ENCODE results near the gene PODN. TPM values are rescaled to one million over a fixed set of nuclear protein-coding genes. Genes with fewer than 3 reads are reported as not detected.

Gene PODN
- total and polyA plus RNA-seq, 9 donors = 72.8 to 254 (median 154) TPM

DNA sequence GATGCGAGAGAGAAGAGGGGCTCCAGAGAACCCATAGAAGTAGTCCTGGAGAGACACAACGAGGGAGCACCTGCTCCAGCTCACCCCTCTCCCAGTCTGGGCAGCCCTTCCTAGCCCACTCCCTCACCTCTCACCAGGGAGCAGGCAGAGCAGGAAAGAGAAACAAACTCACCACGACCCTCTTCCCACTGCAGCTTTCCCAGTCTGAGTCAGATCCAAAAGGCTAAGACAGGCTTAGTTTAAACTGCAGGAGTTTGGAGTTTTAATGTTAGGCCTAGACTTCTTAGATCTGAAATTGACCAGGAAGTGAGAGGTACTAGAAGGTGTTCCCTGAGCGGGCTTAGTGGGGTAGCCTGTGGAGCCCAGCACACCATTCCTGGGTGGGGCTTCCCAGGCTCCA lies 50.8 kb downstream of the PODN start:
- intact Hi-C loops (cut with DNase I) = no loop called here
- Histone ChIP-seq H3K4me3 (no peak overlapping the region), H3K9me3 (no peaks in the 10 kb centered on the region), H3K27me3 (no peaks in the 10 kb centered on the region), H3K36me3 (no peaks in the 10 kb centered on the region), H3K27ac (no peak overlapping the region), H3K4me1 (ENCODE audit: insufficient read depth) (peaks cover 12% of the 10 kb centered on the region)
- WGBS, 3 donors = 67 to 77% (median 75%) methylated on average over 4 of the region's 4 CpGs
- DNase-seq = no peak
- TF ChIP-seq POLR2A (IDR thresholded peaks at IDR 0.05) = no peak
- no peak for TF ChIP-seq CTCF (IDR thresholded peaks at IDR 0.05)
- no peak for TF ChIP-seq EP300 (IDR thresholded peaks at IDR 0.05)

GRCh38 chr1:53114090-53114489 lies 52.1 kb downstream of the PODN start:
- intact Hi-C loops (cut with DNase I) = no loop called here
- no peak for TF ChIP-seq CTCF (IDR thresholded peaks at IDR 0.05)
- TF ChIP-seq POLR2A (IDR thresholded peaks at IDR 0.05) = no peak
- no peak for TF ChIP-seq EP300 (IDR thresholded peaks at IDR 0.05)

GRCh38 chr1:53114581-53115400 lies 52.8 kb downstream of the PODN start:
- Histone ChIP-seq H3K27ac (no peak overlapping the region), H3K4me1 (ENCODE audit: insufficient read depth) (peaks cover 11% of the 10 kb centered on the region), H3K4me3 (no peak overlapping the region), H3K36me3 (no peaks in the 10 kb centered on the region), H3K9me3 (no peaks in the 10 kb centered on the region), H3K27me3 (no peaks in the 10 kb centered on the region)
- intact Hi-C loops (cut with DNase I) = no loop called here
- TF ChIP-seq EP300 (IDR thresholded peaks at IDR 0.05) (no peak), POLR2A (IDR thresholded peaks at IDR 0.05) (no peak), CTCF (IDR thresholded peaks at IDR 0.05) (no peak)
- no peak for DNase-seq
- 91 to 92% (median 92%) methylated on average over 18 to 24 of the region's 24 CpGs for WGBS, 3 donors

More at GRCh38 chr1:53114090-53114489, 52.1 kb downstream of the PODN start:
- Histone ChIP-seq H3K4me3 (no peak overlapping the region), H3K9me3 (no peaks in the 10 kb centered on the region), H3K36me3 (no peaks in the 10 kb centered on the region), H3K27ac (no peak overlapping the region), H3K4me1 (ENCODE audit: insufficient read depth) (peaks cover 12% of the 10 kb centered on the region), H3K27me3 (no peaks in the 10 kb centered on the region)
- 92 to 100% (median 96%) methylated on average over 6 of the region's 6 CpGs for WGBS, 3 donors
- no peak for DNase-seq

- intact Hi-C loops (cut with DNase I) = no loop called here
- peak in 4 of 5 donors; percentile 32 to 77 (median 70) for DNase-seq
- H3K36me3 ChIP-seq = no peaks in the 10 kb centered on the region
- no peak overlapping the region for H3K4me3 ChIP-seq
- H3K9me3 ChIP-seq = no peaks in the 10 kb centered on the region
- TF ChIP-seq POLR2A (IDR thresholded peaks at IDR 0.05) (no peak), EP300 (IDR thresholded peaks at IDR 0.05) (no peak), CTCF (IDR thresholded peaks at IDR 0.05) (no peak)
- no peaks in the 10 kb centered on the region for H3K27me3 ChIP-seq
- WGBS, 3 donors = 33 to 45% (median 36%) methylated on average over 15 to 20 of the region's 20 CpGs
- H3K27ac ChIP-seq = no peak overlapping the region
- H3K4me1 ChIP-seq (ENCODE audit: insufficient read depth) = peaks cover 11% of the 10 kb centered on the region
These were observed 53.6 kb downstream of the PODN start for GRCh38 chr1:53115403-53116306.

All from ovary (tissue), 9 donors.